Activated CD8-positive, alpha-beta T cell treated with anti-CD3 and anti-CD28 coated beads for 36 hours (primary cell): ENCODE measurements around the gene NPR1. TPM values are rescaled to one million over a fixed set of nuclear protein-coding genes. Genes with fewer than 3 reads are reported as not detected.

Experiments used
- ATAC-seq: fragments of 200-7000 bp; cut with Tn5 transposase; one replicate; pipeline ENCODE4 v1.10.0; 2021; ENCODE audit warnings: mild to moderate bottlenecking, moderate library complexity
- CTCF ChIA-PET: fragments of 350-600 bp; sonication (Branson Sonifier 250); formaldehyde crosslinking; loops from one replicate; lab custom pipeline; 2021; ENCODE audit warnings: antibody characterized with exemption; lab: Charles Lee
- POLR2A ChIA-PET: fragments of 350-600 bp; sonication (Branson Sonifier 250); formaldehyde crosslinking; loops from one replicate; lab custom pipeline; 2021; ENCODE audit warnings: antibody characterized with exemption; lab: Charles Lee
- DNase-seq: peaks from one replicate; pipeline ENCODE4 v3.0.0-alpha.2; 2020
- H3K27ac Mint-ChIP-seq: one replicate; pipeline ENCODE4 v1.8.0; 2021; ENCODE audit warnings: mild to moderate bottlenecking, mixed read lengths
- H3K27me3 Mint-ChIP-seq: one replicate; pipeline ENCODE4 v1.8.0; 2021; ENCODE audit warnings: mixed read lengths
- H3K36me3 Mint-ChIP-seq: one replicate; pipeline ENCODE4 v1.8.0; 2021; ENCODE audit warnings: low read depth, mixed read lengths
- H3K4me1 Mint-ChIP-seq: one replicate; pipeline ENCODE4 v1.8.0; 2021; ENCODE audit warnings: low read depth, mixed read lengths
- H3K4me3 Mint-ChIP-seq: one replicate; pipeline ENCODE4 v1.8.0; 2021; ENCODE audit warnings: mild to moderate bottlenecking, moderate library complexity, mixed read lengths
- H3K9me3 Mint-ChIP-seq: one replicate; pipeline ENCODE4 v1.8.0; 2021; ENCODE audit warnings: mixed read lengths
- intact Hi-C: fragments of 100-400 bp; cut with micrococcal nuclease; formaldehyde crosslinking; loops from one replicate; pipeline ENCODE4 v1.10.0; 2022
- total RNA-seq, 2 experiments: library from RNA; stranded (reverse); gene quantifications; one replicate each; pipeline ENCODE4 v1.2.3, GENCODE V29; 2021
- TF ChIP-seq, protein P1 (sequence below): fragments of 200-600 bp; IDR thresholded peaks from one replicate; pipeline ENCODE4 v1.8.0; 2022; ENCODE audit warnings: antibody characterized with exemption, mild to moderate bottlenecking

NPR1 gene
- total RNA-seq, 2 experiments from 2014 or later: not detected

DNA sequence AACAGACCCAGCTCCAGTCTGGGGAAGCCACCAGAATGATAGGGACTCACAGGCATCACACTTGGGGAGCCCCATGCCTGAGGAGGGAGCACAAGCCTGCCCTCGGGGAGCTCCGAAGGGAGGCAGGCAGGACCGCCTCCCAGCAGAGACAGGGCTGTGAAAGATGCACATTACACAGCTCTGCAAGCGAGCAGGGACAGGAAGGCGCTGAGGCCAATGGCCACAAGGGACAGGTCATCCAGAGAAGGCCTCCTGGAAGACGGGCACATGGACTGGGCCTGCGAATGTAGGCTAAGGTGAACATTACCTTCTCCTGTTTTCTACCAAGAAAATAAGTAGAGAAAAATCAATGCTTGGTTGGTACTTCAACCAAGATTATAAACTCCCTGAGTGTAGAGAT lies 4.2 kb downstream of the NPR1 start:
- peaks cover 31% of the 10 kb centered on the region for H3K27me3 Mint-ChIP-seq
- no peak overlapping the region for H3K4me3 Mint-ChIP-seq
- ChIA-PET CTCF (no interaction called here), POLR2A (interaction anchor here (1.9 kb wide), 1 partner anchor 310 kb away, joined by 4 read pairs; no protein-coding TSS in a partner anchor)
- no peaks in the 10 kb centered on the region for H3K36me3 Mint-ChIP-seq
- H3K4me1 Mint-ChIP-seq: peaks cover 14% of the 10 kb centered on the region
- H3K9me3 Mint-ChIP-seq: no peaks in the 10 kb centered on the region
- intact Hi-C loops: no loop called here
- no peak for ATAC-seq
- TF ChIP-seq, protein P1, sequence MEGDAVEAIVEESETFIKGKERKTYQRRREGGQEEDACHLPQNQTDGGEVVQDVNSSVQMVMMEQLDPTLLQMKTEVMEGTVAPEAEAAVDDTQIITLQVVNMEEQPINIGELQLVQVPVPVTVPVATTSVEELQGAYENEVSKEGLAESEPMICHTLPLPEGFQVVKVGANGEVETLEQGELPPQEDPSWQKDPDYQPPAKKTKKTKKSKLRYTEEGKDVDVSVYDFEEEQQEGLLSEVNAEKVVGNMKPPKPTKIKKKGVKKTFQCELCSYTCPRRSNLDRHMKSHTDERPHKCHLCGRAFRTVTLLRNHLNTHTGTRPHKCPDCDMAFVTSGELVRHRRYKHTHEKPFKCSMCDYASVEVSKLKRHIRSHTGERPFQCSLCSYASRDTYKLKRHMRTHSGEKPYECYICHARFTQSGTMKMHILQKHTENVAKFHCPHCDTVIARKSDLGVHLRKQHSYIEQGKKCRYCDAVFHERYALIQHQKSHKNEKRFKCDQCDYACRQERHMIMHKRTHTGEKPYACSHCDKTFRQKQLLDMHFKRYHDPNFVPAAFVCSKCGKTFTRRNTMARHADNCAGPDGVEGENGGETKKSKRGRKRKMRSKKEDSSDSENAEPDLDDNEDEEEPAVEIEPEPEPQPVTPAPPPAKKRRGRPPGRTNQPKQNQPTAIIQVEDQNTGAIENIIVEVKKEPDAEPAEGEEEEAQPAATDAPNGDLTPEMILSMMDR: no peak
- no peak for DNase-seq
- H3K27ac Mint-ChIP-seq: no peak overlapping the region

DNA sequence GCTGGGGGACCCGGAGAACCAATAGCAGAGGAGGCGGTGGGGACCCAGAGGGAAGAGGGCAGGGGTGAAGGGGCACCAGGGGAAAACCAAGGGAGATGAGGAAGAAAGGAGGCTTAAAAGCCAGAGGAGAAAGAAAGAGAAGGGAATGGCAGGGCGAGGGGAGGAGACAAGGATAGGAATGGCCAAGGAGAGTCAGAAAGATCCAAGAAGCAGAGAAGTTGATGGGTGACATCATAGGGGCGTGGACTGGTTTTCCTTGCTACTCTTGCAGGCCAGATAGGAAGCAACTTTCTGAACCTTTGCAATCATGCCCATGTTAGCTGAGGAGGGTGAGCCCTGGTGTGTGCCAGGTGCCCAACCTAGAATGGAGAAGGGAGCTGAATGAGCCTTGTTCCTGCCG lies 5.4 kb downstream of the NPR1 start:
- Mint-ChIP-seq H3K9me3 (no peaks in the 10 kb centered on the region), H3K27me3 (peaks cover 22% of the 10 kb centered on the region), H3K27ac (no peak overlapping the region), H3K4me1 (peaks cover 6% of the 10 kb centered on the region), H3K36me3 (no peaks in the 10 kb centered on the region), H3K4me3 (no peak overlapping the region)
- POLR2A ChIA-PET: no interaction called here
- CTCF ChIA-PET: no interaction called here
- TF ChIP-seq, protein P1: no peak
- DNase-seq (no peak), ATAC-seq (no peak)
- intact Hi-C loops: no loop called here

DNA sequence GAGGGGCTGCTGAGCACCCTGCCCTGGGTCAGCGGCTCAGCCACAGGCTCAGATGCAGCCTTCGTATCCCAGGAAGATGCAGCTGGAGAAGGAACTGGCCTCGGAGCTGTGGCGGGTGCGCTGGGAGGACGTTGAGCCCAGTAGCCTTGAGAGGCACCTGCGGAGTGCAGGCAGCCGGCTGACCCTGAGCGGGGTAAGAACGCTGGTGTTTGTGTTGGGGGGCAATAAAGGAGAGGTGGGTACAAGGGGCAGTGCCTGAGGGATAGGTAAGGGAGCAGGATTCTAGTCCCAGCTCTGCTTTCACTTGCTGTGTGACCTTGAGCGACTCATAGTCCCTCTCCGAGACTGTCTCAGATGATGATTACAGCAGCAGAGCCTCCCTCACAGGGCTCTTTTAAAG lies 6.4 kb downstream of the NPR1 start:
- ChIA-PET CTCF (no interaction called here), POLR2A (no interaction called here)
- no peak overlapping the region for H3K4me3 Mint-ChIP-seq
- no peak overlapping the region for H3K27ac Mint-ChIP-seq
- peaks cover 18% of the 10 kb centered on the region for H3K27me3 Mint-ChIP-seq
- TF ChIP-seq, protein P1: no peak
- no peaks in the 10 kb centered on the region for H3K36me3 Mint-ChIP-seq
- no peak for DNase-seq
- ATAC-seq: no peak
- intact Hi-C loops: no loop called here
- H3K4me1 Mint-ChIP-seq: peaks cover 2% of the 10 kb centered on the region
- H3K9me3 Mint-ChIP-seq: no peaks in the 10 kb centered on the region

DNA sequence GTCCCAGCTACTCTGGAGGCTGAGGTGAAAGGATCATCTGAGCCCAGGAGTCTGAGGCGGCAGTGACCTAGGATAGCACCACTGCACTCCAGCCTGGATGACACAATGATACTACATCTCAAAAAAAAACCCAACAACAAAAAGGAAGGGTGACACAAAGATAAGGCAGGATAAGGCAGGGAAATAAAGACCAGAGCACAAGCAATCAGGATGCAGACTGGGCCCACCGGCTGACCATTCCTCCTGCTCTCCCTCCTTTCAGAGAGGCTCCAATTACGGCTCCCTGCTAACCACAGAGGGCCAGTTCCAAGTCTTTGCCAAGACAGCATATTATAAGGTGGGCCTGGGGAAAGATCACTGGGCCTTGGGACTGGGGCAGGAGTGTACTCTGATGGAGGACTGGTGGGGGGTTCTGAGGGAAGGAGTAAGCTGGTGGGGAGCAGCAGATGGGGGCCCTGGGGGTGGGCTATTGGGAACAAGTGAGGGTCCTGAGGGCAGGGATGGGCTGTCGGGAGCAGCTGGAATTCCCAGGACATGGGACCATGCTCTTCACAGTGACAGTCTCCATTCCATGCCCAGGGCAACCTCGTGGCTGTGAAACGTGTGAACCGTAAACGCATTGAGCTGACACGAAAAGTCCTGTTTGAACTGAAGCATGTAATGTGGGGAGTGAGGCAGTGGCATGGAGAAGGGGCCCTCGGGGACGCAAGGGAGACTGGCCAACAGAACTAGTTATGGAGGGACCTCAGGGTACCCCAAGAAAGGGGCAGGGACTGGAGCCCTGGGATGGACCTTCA lies 7.3 kb downstream of the NPR1 start:
- ChIA-PET CTCF (interaction anchor here (0.8 kb wide), 1 partner anchor 8 kb away, joined by 3 read pairs; no protein-coding TSS in a partner anchor), POLR2A (no interaction called here)
- H3K4me3 Mint-ChIP-seq: no peak overlapping the region
- intact Hi-C loops: no loop called here
- H3K36me3 Mint-ChIP-seq: no peaks in the 10 kb centered on the region
- TF ChIP-seq, protein P1: no peak
- H3K4me1 Mint-ChIP-seq: no peaks in the 10 kb centered on the region
- ATAC-seq (no peak), DNase-seq (no peak)
- H3K27ac Mint-ChIP-seq: no peak overlapping the region
- peaks cover 11% of the 10 kb centered on the region for H3K27me3 Mint-ChIP-seq
- no peaks in the 10 kb centered on the region for H3K9me3 Mint-ChIP-seq

DNA sequence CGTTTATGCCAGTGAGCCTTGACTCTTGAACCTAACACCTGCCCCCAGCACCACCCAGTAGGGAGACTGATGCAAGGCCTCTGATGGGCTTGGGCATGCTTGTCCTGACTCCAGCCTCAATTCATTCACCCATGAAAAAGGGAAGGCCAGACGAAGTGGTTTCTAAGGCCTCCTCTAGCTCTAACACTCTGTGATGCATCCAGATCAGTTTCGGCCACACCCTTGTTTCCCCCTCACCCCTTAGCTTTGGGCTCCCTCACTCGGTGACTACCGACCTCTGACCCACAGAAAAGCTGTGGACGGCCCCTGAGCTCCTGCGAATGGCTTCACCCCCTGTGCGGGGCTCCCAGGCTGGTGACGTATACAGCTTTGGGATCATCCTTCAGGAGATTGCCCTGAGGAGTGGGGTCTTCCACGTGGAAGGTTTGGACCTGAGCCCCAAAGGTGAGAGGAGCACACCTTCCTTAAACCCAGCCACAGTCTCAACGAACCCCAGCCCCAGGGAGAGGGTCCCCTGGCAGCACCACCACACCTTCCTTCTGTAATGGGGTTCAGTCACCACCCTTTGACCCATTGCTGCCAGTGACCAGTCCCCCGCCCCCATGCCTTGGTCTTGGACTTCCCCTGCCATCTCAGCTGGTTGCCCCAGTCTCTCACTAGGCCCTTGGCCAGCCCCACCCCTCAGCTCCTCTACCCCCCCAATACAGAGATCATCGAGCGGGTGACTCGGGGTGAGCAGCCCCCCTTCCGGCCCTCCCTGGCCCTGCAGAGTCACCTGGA lies 9.0 kb downstream of the NPR1 start:
- H3K27me3 Mint-ChIP-seq: peaks cover 2% of the 10 kb centered on the region
- ChIA-PET POLR2A (no interaction called here), CTCF (interaction anchor here (1.0 kb wide), 1 partner anchor 177 kb away, joined by 3 read pairs; no protein-coding TSS in a partner anchor)
- TF ChIP-seq, protein P1: no peak
- no peaks in the 10 kb centered on the region for H3K4me1 Mint-ChIP-seq
- no peak for DNase-seq
- H3K4me3 Mint-ChIP-seq: no peak overlapping the region
- no peak overlapping the region for H3K27ac Mint-ChIP-seq
- ATAC-seq: no peak
- H3K36me3 Mint-ChIP-seq: no peaks in the 10 kb centered on the region
- intact Hi-C loops: no loop called here
- H3K9me3 Mint-ChIP-seq: no peaks in the 10 kb centered on the region
